ENCODE measurements around the gene DEPP1. TPM values are rescaled to one million over a fixed set of nuclear protein-coding genes. Genes with fewer than 3 reads are reported as not detected.

Gene DEPP1
- total and polyA plus RNA-seq, 2 donors (not counting 3 experiments of a cell fraction or from before 2014, with no cell fraction given): 364 to 951 TPM

GRCh38 chr10:45000752-45001380 lies 22.3 kb upstream of the DEPP1 start, which contains the start of gene ZNF22:
TSS of gene ZNF22 (plus strand) at chr10:45000923. CDS start at chr10:45003369, 2,446 bp downstream.
- DNase-seq (ENCODE audit: low read depth, low spot score) (peak; percentile 75), FAIRE-seq (peak; percentile 12)
- TSS peak; percentile 49 for BruUV-seq (replicated peaks)
- Histone ChIP-seq H3K27me3 (ENCODE audit: control insufficient read depth in 2 of 2, insufficient read depth in 2 of 2, low read length in 2 of 2) (no peaks in the 10 kb centered on the region), H4K20me1 (replicated peaks; ENCODE audit: control insufficient read depth, extremely low read depth, insufficient read depth, low read length) (no peaks in the 10 kb centered on the region), H3K27ac (ENCODE audit: insufficient read depth, low read depth, low read length) (peak within 1 kb of the TSS; percentile 89), H3K9ac (replicated peaks; ENCODE audit: extremely low read depth, insufficient read depth, low read length) (peak within 1 kb of the TSS; percentile 91), H3K9me1 (replicated peaks; ENCODE audit: control insufficient read depth, extremely low read depth, insufficient read depth, low read length) (no peaks in the 10 kb centered on the region), H3K9me3 (replicated peaks; ENCODE audit: control insufficient read depth, insufficient read depth, low read length) (no peaks in the 10 kb centered on the region), H3K36me3 (ENCODE audit: control insufficient read depth in 2 of 2, extremely low read depth in 1 of 2, insufficient read depth in 2 of 2, low read length in 2 of 2) (peaks cover 5 to 9% of the 10 kb centered on the region in 2 experiments), H3K4me2 (ENCODE audit: insufficient read depth, low read length) (peak within 1 kb of the TSS; percentile 97), H3K4me1 (ENCODE audit: control insufficient read depth, extremely low read depth, insufficient read depth, low read length) (peaks cover 27% of the 10 kb centered on the region), H2AFZ (ENCODE audit: low read depth, low read length) (peak within 1 kb of the TSS; percentile 36), H3K79me2 (ENCODE audit: control insufficient read depth, insufficient read depth, low read length) (peaks cover 34% of the 10 kb centered on the region), H3K4me3 (replicated peaks in 1 of 3; ENCODE audit: insufficient read depth in 1 of 3, low read depth in 1 of 3, low read length in 3 of 3) (peak within 1 kb of the TSS; percentile 34 to 86 (median 48))
- ChIA-PET POLR2A (interaction anchor here (0.7 to 3.5 kb wide), 6 partner anchors 16 to 27 kb away, joined by 3 to 32 read pairs (median 8); partner anchors contain the start of gene DEPP1), CTCF (interaction anchor here (0.9 to 9.0 kb wide), 9 partner anchors 10 to 1020 kb away, joined by 3 to 62 read pairs (median 4); partner anchors contain the start of gene DEPP1)
- TF ChIP-seq EZH2 (IDR thresholded peaks at IDR 0.05; ENCODE audit: borderline replicate concordance, low read depth, low read length, severe bottlenecking) (no peak), JUN (IDR thresholded peaks at IDR 0.05; ENCODE audit: borderline replicate concordance, insufficient read depth, insufficient read length, low read depth) (no peak), POLR2AphosphoS5 (IDR thresholded peaks at IDR 0.05; ENCODE audit: insufficient read depth, low read depth, low read length) (peak; percentile 94), FOS (IDR thresholded peaks at IDR 0.05; ENCODE audit: borderline replicate concordance, insufficient read depth, low read length) (no peak), CTCF (IDR thresholded peaks at IDR 0.05; ENCODE audit: extremely low read depth in 1 of 2, insufficient read depth in 1 of 2, low read depth in 1 of 2, low read length in 2 of 2) (peak in 1 of 2 donors; percentile 19), MYC (IDR thresholded peaks at IDR 0.05; ENCODE audit: low read depth, low read length) (peak; percentile 16), GATA2 (IDR thresholded peaks at IDR 0.05; ENCODE audit: insufficient read depth, insufficient read length, low read depth, low read length) (no peak), POLR2A (IDR thresholded peaks at IDR 0.05; ENCODE audit: low read depth, low read length) (peak; percentile 80), MAX (IDR thresholded peaks at IDR 0.05; ENCODE audit: insufficient read depth, insufficient read length) (no peak)
- dilution Hi-C loops (cut with MboI; ENCODE audit: extremely low pct_ligation_motif_present, low sequenced_read_pairs) (no loop called here), intact Hi-C loops (cut with micrococcal nuclease) (loop anchor here (1.0 to 10.0 kb wide), 4 partner anchors 42 to 1024 kb away; partner anchors contain the start of gene RASSF4)
